ENCODE measurements around the gene CCIN.
"Not testable (repeated sequence)": the region's sequence is repeated elsewhere in the genome, so short reads cannot be mapped to it uniquely, and the experiment has no call there.

CCIN gene

GRCh38 chr9:36161187-36161586, 8.0 kb upstream of the CCIN start:
- DNase-seq = no peak

- DNase-seq = no peak
Measured at GRCh38 chr9:36162211-36162738, 6.9 kb upstream of the CCIN start.

- no peak for DNase-seq
Measured at GRCh38 chr9:36163049-36163785, 6.0 kb upstream of the CCIN start.

- no peak for DNase-seq
Measured at GRCh38 chr9:36163786-36164170, 5.4 kb upstream of the CCIN start.

- DNase-seq = no peak
Measured at GRCh38 chr9:36164372-36164771, 4.8 kb upstream of the CCIN start.

- no peak for DNase-seq
Measured at GRCh38 chr9:36164989-36165388, 4.2 kb upstream of the CCIN start.

- DNase-seq = no peak
Measured at GRCh38 chr9:36165826-36166167, 3.4 kb upstream of the CCIN start.

- DNase-seq = peak; percentile 69
Measured at GRCh38 chr9:36166168-36166927, 2.8 kb upstream of the CCIN start.

GRCh38 chr9:36169708-36170107, 520 bp downstream of the CCIN start:
- DNase-seq = no peak

GRCh38 chr9:36170531-36170930, 1.3 kb downstream of the CCIN start:
- DNase-seq = no peak

- no peak for DNase-seq
Measured at GRCh38 chr9:36173861-36174260, 4.7 kb downstream of the CCIN start.

- DNase-seq = no peak
Measured at GRCh38 chr9:36174271-36174670, 5.1 kb downstream of the CCIN start.

- DNase-seq = no peak
Measured at GRCh38 chr9:36174731-36175130, 5.5 kb downstream of the CCIN start.

GRCh38 chr9:36175209-36175608, 6.0 kb downstream of the CCIN start:
- DNase-seq = not testable (repeated sequence)

GRCh38 chr9:36176496-36176895, 7.3 kb downstream of the CCIN start:
- not testable (repeated sequence) for DNase-seq

- DNase-seq = no peak
Measured at GRCh38 chr9:36177571-36177970, 8.4 kb downstream of the CCIN start.

- DNase-seq = not testable (repeated sequence)
Measured at GRCh38 chr9:36180243-36180642, 11.1 kb downstream of the CCIN start.

GRCh38 chr9:36187414-36187813, 18.2 kb downstream of the CCIN start:
- DNase-seq = no peak

- DNase-seq = no peak
Measured at GRCh38 chr9:36188212-36188611, 19.0 kb downstream of the CCIN start.

- no peak for DNase-seq
Measured at GRCh38 chr9:36189976-36190375, 20.8 kb downstream of the CCIN start.

- DNase-seq = peak; percentile 92
Measured at GRCh38 chr9:36190388-36191289, 21.5 kb downstream of the CCIN start, which contains the start of gene CLTA. TSS of gene CLTA (plus strand) at chr9:36190921. CDS start at chr9:36191057, 136 bp downstream.

GRCh38 chr9:36191290-36191645, 22.1 kb downstream of the CCIN start:
- no peak for DNase-seq

GRCh38 chr9:36191686-36192085, 22.5 kb downstream of the CCIN start:
- no peak for DNase-seq

All from effector CD8-positive, alpha-beta T cell (primary cell).